HCT116 (cell line): ENCODE measurements around the gene ABCB8. TPM values are rescaled to one million over a fixed set of nuclear protein-coding genes. Genes with fewer than 3 reads are reported as not detected.

Experiments used
- ATAC-seq: fragments of 200-7000 bp; cut with Tn5 transposase; 2 replicates; pipeline ENCODE4 v1.9.1; 2020; ENCODE audit warnings: mild to moderate bottlenecking, moderate library complexity
- BruUV-seq: library from RNA; stranded (reverse); fragments of 400-500 nt; replicated peaks from 2 replicates; lab custom pipeline; 2021; lab: Mats Ljungman, UMichigan
- CTCF ChIA-PET: fragments of 300-600 bp; sonication (Branson Sonifier 250); formaldehyde crosslinking; loops from one replicate; lab custom pipeline; 2021; ENCODE audit warnings: antibody characterized with exemption; lab: Charles Lee
- POLR2A ChIA-PET: fragments of 300-600, 350-600 bp; sonication (Branson Sonifier 250); formaldehyde crosslinking; loops from one replicate; lab custom pipeline; 2021; ENCODE audit warnings: antibody characterized with exemption; lab: Charles Lee
- RAD21 ChIA-PET, 2 experiments: fragments of 300-600 bp; sonication (Branson Sonifier 250); formaldehyde crosslinking; loops; one replicate each; lab custom pipeline; 2023; ENCODE audit warnings: low total read pairs in 2 of 2; ENCODE audit not compliant: uncharacterized antibody in 2 of 2, unreplicated experiment in 2 of 2, low non-redundant PET in 1 of 2; lab: Charles Lee
- DNase-seq: peaks from one replicate; pipeline ENCODE4 v3.0.0-alpha.2; 2010; ENCODE audit warnings: low read depth, low spot score
- H2AFZ ChIP-seq: fragments of 200-600 bp; shearing (Covaris generic), sonication (generic); 2 replicates; pipeline ENCODE4 v1.6.1; 2017; ENCODE audit warnings: low read depth, mixed run types, mixed read lengths, antibody characterized with exemption, low read length; ENCODE audit not compliant: poor library complexity, severe bottlenecking
- H3K27ac ChIP-seq: 2 replicates; pipeline ENCODE4 v1.5.1; 2012; ENCODE audit warnings: low read depth, low read length
- H3K27me3 ChIP-seq: fragments of 200-600 bp; sonication (generic); 2 replicates; pipeline ENCODE4 v1.6.1; 2016; ENCODE audit warnings: mixed run types, low read length, mixed read lengths; ENCODE audit not compliant: insufficient read depth
- H3K36me3 ChIP-seq, 2 experiments: fragments of 200-500 bp in 1 of 2; fragments of 200-600 bp in 1 of 2; sonication (Bioruptor generic) in 1 of 2; sonication (generic) in 1 of 2; 2 replicates each; pipeline versions ENCODE4 v1.5.1 to v1.6.1; 2014 to 2016; ENCODE audit warnings: low read length in 2 of 2, inconsistent platforms in 1 of 2, mixed read lengths in 1 of 2, mixed run types in 1 of 2; ENCODE audit not compliant: insufficient read depth in 2 of 2, control insufficient read depth in 1 of 2
- H3K4me1 ChIP-seq, 2 experiments: fragments of 200-600 bp in 1 of 2; sonication (generic) in 1 of 2; 2 replicates each; pipeline versions ENCODE4 v1.5.1 to v1.6.1; 2012 to 2017; ENCODE audit warnings: low read length in 2 of 2, inconsistent platforms in 1 of 2, mild to moderate bottlenecking in 1 of 2, mixed read lengths in 1 of 2, mixed run types in 1 of 2, moderate library complexity in 1 of 2; ENCODE audit not compliant: insufficient read depth in 2 of 2, control insufficient read depth in 1 of 2
- H3K4me2 ChIP-seq: fragments of 200-600 bp; sonication (generic); 2 replicates; pipeline ENCODE4 v1.6.1; 2017; ENCODE audit warnings: mixed run types, low read length, mixed read lengths
- H3K4me3 ChIP-seq, 2 experiments: fragments of 200-600 bp in 1 of 2; sonication (generic) in 1 of 2; replicated peaks in 1 of 2; 2 replicates each; pipeline ENCODE4 v1.5.1; 2011 to 2016; ENCODE audit warnings: low read length in 2 of 2, control low read depth in 1 of 2, low read depth in 1 of 2, mild to moderate bottlenecking in 1 of 2, mixed read lengths in 1 of 2, mixed run types in 1 of 2
- H3K79me2 ChIP-seq: fragments of 200-600 bp; sonication (generic); 2 replicates; pipeline ENCODE4 v1.6.1; 2017; ENCODE audit warnings: mild to moderate bottlenecking, mixed run types, low read length, moderate library complexity, mixed read lengths; ENCODE audit not compliant: insufficient read depth
- H3K9ac ChIP-seq: fragments of 200-600 bp; sonication (generic); 2 replicates; pipeline ENCODE4 v1.6.1; 2016; ENCODE audit warnings: low read length, mixed read lengths
- H3K9me2 ChIP-seq: fragments of 200-600 bp; sonication (generic), shearing (Covaris generic); 2 replicates; pipeline ENCODE4 v1.6.1; 2017; ENCODE audit warnings: mixed run types, mild to moderate bottlenecking, moderate library complexity; ENCODE audit not compliant: insufficient read depth
- H3K9me3 ChIP-seq, 2 experiments: fragments of 200-500 bp in 1 of 2; fragments of 200-600 bp in 1 of 2; sonication (Bioruptor generic) in 1 of 2; sonication (generic) in 1 of 2; 2 replicates each; pipeline ENCODE4 v1.6.1; 2014 to 2017; ENCODE audit warnings: low read length in 2 of 2, mixed read lengths in 2 of 2, inconsistent platforms in 1 of 2, low read depth in 1 of 2, mild to moderate bottlenecking in 1 of 2, mixed run types in 1 of 2, moderate library complexity in 1 of 2; ENCODE audit not compliant: control insufficient read depth in 1 of 2, insufficient read depth in 1 of 2
- H4K20me1 ChIP-seq: fragments of 200-600 bp; sonication (generic), shearing (Covaris generic); 2 replicates; pipeline ENCODE4 v1.6.1; 2017; ENCODE audit warnings: mixed run types, mild to moderate bottlenecking, moderate library complexity; ENCODE audit not compliant: insufficient read depth
- CBX3 ChIP-seq: IDR thresholded peaks from 2 replicates; pipeline ENCODE4 v1.6.1; 2012; ENCODE audit warnings: low read depth
- CTCF ChIP-seq, 3 experiments: fragments of 200-600 bp in 1 of 3; sonication (generic) in 1 of 3; IDR thresholded peaks in 2 of 3; conservative IDR thresholded peaks in 1 of 3; 2 replicates each; pipeline ENCODE4 v1.5.1; 2012 to 2017; ENCODE audit warnings: low read depth in 2 of 3, low read length in 2 of 3, antibody characterized with exemption in 1 of 3, borderline replicate concordance in 1 of 3, control low read depth in 1 of 3, mild to moderate bottlenecking in 1 of 3, mixed read lengths in 1 of 3, mixed run types in 1 of 3, moderate library complexity in 1 of 3; ENCODE audit not compliant: insufficient read depth in 1 of 3
- POLR2A ChIP-seq: IDR thresholded peaks from 2 replicates; pipeline ENCODE4 v1.7.0; 2011; ENCODE audit warnings: borderline replicate concordance; ENCODE audit not compliant: insufficient read depth, insufficient read length; ENCODE audit errors: extremely low read depth
- SIN3A ChIP-seq: IDR thresholded peaks from 2 replicates; pipeline ENCODE4 v1.6.1; 2012; ENCODE audit warnings: low read depth
- YY1 ChIP-seq: IDR thresholded peaks from 2 replicates; pipeline ENCODE4 v1.6.1; 2011; ENCODE audit warnings: low read length, low read depth, moderate library complexity, mild to moderate bottlenecking; ENCODE audit not compliant: insufficient replicate concordance; ENCODE audit errors: extremely low read depth
- ZBTB33 ChIP-seq: IDR thresholded peaks from 2 replicates; pipeline ENCODE4 v1.6.1; 2011; ENCODE audit warnings: mild to moderate bottlenecking, low read length, moderate library complexity; ENCODE audit not compliant: insufficient replicate concordance; ENCODE audit errors: extremely low read depth
- ZNF274 ChIP-seq: fragments of 200-500 bp; sonication (Bioruptor generic); IDR thresholded peaks from 2 replicates; pipeline ENCODE4 v1.6.1; 2014; ENCODE audit warnings: mild to moderate bottlenecking, low read depth, low read length, inconsistent platforms
- intact Hi-C: fragments of 100-400 bp; cut with micrococcal nuclease; formaldehyde crosslinking; loops from 2 replicates; pipeline ENCODE4 v1.10.0; 2022
- total RNA-seq: library from RNA; stranded (reverse); gene quantifications from one replicate; pipeline ENCODE4 v1.2.1, GENCODE V29; 2021; ENCODE audit not compliant: unreplicated experiment

ABCB8 gene
- total RNA-seq, 1 experiment from 2014 or later = 55.2 TPM

GRCh38 chr7:151057989-151058780 is 29.9 kb downstream of the ABCB8 start (continued):
- TF ChIP-seq CTCF (IDR thresholded peaks at IDR 0.05 in 2 of 3, conservative IDR thresholded peaks at IDR 0.05 in 1 of 3; ENCODE audit: borderline replicate concordance in 1 of 3, insufficient read depth in 1 of 3, low read depth in 2 of 3, low read length in 2 of 3) (no peak), ZNF274 (no peak)

GRCh38 chr7:151058781-151059366 is 30.6 kb downstream of the ABCB8 start:
- Histone ChIP-seq H2AFZ (no peak overlapping the region), H3K9me2 (no peaks in the 10 kb centered on the region), H3K9me3 (no peaks in the 10 kb centered on the region), H3K9ac (peak overlapping the region; percentile 91), H3K4me3 (peak overlapping the region; percentile 81 to 90), H4K20me1 (no peaks in the 10 kb centered on the region), H3K27ac (peak overlapping the region; percentile 87), H3K27me3 (no peaks in the 10 kb centered on the region), H3K79me2 (peaks cover 40% of the 10 kb centered on the region), H3K4me2 (peak overlapping the region; percentile 95), H3K36me3 (0 out of 4 replicates have a peak, but pooled peaks cover 0 to 3% of the 10 kb centered on the region in 2 experiments), H3K4me1 (peaks cover 28 to 52% of the 10 kb centered on the region in 2 experiments)
- no peak for TF ChIP-seq ZBTB33
- TF ChIP-seq SIN3A = no peak
- TF ChIP-seq YY1 = no peak
- TF ChIP-seq CBX3 = no peak
- peak; percentile 5 for TF ChIP-seq POLR2A
- TF ChIP-seq ZNF274 = no peak
- RAD21 ChIA-PET = interaction anchor here in 1 of 2 experiments (1.3 kb wide), 1 partner anchor 30 kb away, joined by 5 read pairs; the partner anchor contains the start of gene ABCB8
- TSS peak; percentile 47 for BruUV-seq
- intact Hi-C loops = loop anchor here (1.0 kb wide), 1 partner anchor 31 kb away; the partner anchor contains the start of gene ABCB8
- no peak for DNase-seq
- CTCF ChIA-PET = no interaction called here
- POLR2A ChIA-PET = no interaction called here
- ATAC-seq = no peak
